GM21528 (cell line): ENCODE results near the gene RIOK2.
A peak's percentile ranks its signal among the peaks of the same experiment; 100 is the strongest.

Experiments
- ATAC-seq: cut with Tn5 transposase; IDR thresholded peaks from one replicate; pipeline ENCODE4 v1.9.1; 2021; ENCODE audit warnings: mild to moderate bottlenecking, moderate library complexity; ENCODE audit not compliant: unreplicated experiment, low FRiP score

Gene RIOK2

GRCh38 chr5:97131139-97131710 is 51.8 kb downstream of the RIOK2 start:
- ATAC-seq: no peak

DNA sequence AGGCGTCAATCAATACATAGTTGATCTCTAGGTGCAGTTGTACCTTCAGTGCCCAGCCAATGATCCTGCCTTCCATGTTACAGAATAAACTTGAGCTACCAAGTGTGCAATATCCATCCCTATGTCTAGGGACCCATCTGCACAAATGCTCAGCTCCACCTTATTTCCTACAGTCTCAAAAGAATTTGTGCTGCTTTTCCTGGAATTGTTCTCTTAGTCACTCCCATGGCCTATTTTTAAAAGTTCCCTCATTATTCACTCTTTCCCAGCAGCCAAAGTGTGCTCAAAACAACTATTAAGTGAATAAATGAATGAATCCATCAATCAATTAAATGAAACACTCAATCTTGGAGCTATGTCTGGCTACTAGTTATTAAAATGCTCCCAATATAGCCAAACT is 55.3 kb downstream of the RIOK2 start:
- ATAC-seq: no peak

- ATAC-seq: no peak
These were observed 57.8 kb downstream of the RIOK2 start for GRCh38 chr5:97125125-97125683.

DNA sequence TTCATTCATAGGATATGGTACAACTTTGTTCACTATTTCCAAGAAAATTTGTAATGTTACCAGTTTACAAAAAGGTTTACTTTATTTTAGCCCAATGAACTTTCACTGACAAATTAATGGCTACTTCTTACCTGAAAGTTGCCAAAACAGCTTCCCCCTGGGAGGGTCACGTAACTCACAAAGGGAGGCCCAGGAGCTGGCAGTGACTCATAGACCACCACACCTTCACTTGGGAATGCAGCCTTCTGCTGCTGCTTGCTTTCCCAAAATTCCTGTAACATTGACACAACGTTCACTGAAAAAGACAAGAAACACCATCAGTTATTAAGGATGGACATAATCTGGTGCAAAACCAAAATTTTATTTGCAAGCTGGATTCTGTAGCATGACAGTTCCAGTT is 58.7 kb downstream of the RIOK2 start:
- no peak for ATAC-seq

DNA sequence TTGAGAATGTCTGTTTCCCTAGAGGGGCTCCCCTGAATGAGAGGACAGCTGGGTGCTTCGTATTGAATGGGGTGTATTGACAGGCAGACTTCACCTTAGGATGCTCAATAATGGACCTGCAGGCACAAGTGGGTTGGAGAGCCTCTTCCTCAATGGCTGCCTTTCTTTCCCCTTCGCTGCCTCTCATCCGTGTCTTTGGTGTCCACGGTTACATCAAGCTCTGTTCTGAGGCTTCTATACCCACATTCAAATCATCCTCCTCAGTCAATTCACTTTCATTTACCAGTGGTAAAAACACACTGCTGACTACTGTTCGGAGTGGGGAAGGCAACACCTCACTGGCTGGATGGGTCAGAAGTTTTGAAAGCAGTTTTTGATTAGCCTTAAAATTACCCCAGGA is 61.2 kb downstream of the RIOK2 start:
- ATAC-seq: no peak

DNA sequence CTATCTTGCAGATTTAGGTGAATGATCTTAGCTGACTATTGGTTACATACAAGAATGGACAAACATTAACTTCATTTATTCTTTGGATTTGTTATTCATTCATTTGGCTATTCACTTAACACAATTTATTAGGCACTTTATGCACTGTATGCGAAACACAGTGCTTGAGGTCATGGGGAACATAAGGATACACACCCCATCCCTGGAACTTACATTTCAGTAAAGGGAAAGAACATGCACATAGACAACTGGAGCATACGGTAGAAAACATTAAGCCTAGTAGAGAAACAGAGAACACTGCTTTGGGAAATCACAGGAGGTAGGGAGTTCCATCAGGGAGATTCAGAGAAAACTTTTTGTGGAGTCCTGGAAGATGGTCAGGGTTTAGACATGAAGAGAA is 62.9 kb downstream of the RIOK2 start:
- ATAC-seq: no peak

- ATAC-seq: no peak
These were observed 64.0 kb downstream of the RIOK2 start for GRCh38 chr5:97119007-97119390.

DNA sequence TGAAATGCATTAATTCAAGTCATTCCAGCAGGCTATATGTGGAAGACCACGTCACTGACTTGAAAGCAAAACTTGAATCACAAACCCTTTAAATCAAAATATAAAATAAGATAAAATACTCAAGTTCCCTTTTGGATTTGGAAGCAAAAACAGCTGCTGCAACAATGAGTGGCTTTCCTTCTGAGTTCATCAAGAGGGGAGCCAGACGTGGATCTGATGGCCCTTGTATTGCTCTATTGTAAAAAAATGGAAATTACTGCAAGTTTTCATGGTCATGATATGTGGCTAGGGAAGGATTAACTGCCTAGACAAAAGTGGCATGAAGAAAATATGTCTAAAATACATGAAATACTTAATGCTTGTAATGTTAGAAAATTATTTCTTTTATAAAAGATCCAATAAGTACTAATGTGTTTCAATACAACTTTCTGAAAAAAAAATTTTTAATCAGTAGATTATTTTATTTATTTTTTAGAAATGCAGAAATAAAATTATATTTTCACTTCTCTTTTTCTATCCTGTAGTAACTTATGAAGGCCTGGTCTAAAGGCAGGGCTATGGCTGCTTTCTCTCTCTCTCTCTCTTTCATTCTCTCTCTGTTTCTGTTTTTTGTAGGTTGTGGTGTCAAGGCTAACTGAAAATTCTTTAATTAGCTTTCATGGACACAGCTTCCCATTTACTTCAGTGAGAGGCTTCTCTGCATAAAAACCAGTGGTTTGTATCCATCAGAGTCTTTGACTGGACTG is 64.6 kb downstream of the RIOK2 start:
- ATAC-seq: peak; percentile 79

- ATAC-seq: no peak
These were observed 67.1 kb downstream of the RIOK2 start for GRCh38 chr5:97115932-97116331.

- ATAC-seq: no peak
These were observed 70.8 kb downstream of the RIOK2 start for GRCh38 chr5:97112230-97112629.

DNA sequence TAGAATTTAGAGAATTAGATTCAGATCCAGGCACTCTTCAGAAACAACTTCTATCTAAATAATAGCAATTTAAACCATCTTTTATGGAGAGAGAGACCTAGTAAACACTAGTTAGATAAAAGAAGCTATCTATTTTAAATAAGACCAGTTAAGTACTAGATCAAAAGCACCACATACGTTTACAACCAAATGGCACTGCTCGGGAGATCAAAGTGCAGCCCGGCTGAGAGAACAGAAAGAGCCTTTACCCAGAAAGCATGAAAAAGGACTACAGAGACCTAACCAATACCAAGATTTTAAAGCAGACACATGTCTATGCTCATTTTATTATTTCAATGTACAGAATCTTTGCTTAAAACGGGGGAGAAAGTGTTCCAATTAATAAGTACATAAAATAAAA is 71.4 kb downstream of the RIOK2 start:
- ATAC-seq: no peak

DNA sequence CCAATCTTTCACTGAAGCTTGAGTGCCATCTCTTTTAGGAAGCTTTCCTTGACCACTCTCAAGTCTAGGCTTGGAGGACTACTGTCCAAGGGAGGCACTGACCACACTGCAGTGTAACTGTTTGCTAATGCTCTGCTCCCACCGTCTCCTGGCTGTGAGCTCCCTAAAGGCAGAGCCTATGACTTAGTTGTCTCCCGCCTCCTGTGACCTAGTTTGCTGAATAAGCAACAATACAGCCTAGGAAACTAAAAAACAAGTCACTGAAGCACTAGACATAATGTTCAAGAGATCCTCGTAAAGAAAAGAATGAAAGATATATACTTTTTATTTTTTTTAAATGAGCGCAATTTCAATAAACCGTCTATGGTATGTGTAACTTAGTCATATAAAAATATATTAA is 72.0 kb downstream of the RIOK2 start:
- ATAC-seq: no peak
